Astrocyte (in vitro differentiated cells and primary cell): ENCODE measurements around the gene AUTS2.

Source experiments
- CTCF ChIP-seq: IDR thresholded peaks from 2 replicates; pipeline ENCODE4 v1.5.1; 2011; ENCODE audit warnings: low read depth, mild to moderate bottlenecking, inconsistent platforms, low read length, moderate library complexity; ENCODE audit not compliant: insufficient read depth
- EZH2 ChIP-seq: IDR thresholded peaks from 2 replicates; pipeline ENCODE4 v1.6.1; 2012; ENCODE audit warnings: mild to moderate bottlenecking, low read length, inconsistent platforms; ENCODE audit not compliant: insufficient read depth

DNA sequence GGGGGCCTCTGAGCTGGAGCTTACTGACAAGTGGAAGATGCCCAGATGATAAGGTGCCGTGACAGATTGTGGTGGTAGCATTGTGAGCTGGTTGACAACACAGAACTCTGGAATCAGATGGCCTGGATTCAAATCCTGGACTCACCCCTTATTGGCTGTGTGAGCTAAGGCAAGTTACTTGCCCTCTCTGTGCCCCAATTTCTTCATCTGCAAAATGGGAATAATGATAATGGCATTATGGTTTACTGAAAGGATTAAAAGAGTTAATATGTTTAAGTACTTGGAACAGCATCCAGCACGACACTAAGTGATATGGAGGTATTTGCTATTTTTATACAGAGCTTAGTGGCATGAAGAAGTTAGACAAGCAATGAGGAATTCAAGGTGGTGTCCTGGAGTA, 1067.7 kb downstream of the AUTS2 start:
- TF ChIP-seq CTCF, result no peak
- TF ChIP-seq EZH2, result no peak
